Measurements from ENCODE around the gene SLC1A4.

The SLC1A4 gene

DNA sequence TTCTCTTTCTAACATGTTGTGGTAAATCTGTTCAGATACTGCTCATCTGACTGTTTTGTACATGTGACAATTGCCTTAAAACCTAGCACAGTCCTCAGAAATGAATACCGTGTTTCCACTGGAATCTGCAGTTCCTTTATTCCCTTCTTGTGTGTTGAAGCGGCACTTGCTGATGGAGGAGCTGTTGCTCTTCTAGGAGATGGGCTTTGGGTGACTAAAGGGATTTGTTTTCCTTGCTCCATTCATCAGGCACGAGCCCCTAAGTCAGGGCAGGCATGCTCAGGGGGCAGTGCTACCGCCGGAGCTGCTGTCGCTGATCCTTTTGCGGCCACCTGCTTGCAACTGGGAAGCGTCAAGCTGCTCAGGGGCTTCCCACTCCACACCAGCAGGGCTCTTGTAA is 34.5 kb downstream of the SLC1A4 start:
- TF ChIP-seq TAF1 (IDR thresholded peaks at IDR 0.05; ENCODE audit: borderline replicate concordance, insufficient read depth, low read length), result no peak
- no peak for TF ChIP-seq POLR2AphosphoS5 (IDR thresholded peaks at IDR 0.05; ENCODE audit: low read depth, low read length)
- TF ChIP-seq FOXP2 (optimal IDR thresholded peaks at IDR 0.05; ENCODE audit: borderline replicate concordance, extremely low read depth, extremely low read length, insufficient read depth), result no peak
- TF ChIP-seq, protein P1, sequence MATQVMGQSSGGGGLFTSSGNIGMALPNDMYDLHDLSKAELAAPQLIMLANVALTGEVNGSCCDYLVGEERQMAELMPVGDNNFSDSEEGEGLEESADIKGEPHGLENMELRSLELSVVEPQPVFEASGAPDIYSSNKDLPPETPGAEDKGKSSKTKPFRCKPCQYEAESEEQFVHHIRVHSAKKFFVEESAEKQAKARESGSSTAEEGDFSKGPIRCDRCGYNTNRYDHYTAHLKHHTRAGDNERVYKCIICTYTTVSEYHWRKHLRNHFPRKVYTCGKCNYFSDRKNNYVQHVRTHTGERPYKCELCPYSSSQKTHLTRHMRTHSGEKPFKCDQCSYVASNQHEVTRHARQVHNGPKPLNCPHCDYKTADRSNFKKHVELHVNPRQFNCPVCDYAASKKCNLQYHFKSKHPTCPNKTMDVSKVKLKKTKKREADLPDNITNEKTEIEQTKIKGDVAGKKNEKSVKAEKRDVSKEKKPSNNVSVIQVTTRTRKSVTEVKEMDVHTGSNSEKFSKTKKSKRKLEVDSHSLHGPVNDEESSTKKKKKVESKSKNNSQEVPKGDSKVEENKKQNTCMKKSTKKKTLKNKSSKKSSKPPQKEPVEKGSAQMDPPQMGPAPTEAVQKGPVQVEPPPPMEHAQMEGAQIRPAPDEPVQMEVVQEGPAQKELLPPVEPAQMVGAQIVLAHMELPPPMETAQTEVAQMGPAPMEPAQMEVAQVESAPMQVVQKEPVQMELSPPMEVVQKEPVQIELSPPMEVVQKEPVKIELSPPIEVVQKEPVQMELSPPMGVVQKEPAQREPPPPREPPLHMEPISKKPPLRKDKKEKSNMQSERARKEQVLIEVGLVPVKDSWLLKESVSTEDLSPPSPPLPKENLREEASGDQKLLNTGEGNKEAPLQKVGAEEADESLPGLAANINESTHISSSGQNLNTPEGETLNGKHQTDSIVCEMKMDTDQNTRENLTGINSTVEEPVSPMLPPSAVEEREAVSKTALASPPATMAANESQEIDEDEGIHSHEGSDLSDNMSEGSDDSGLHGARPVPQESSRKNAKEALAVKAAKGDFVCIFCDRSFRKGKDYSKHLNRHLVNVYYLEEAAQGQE (IDR thresholded peaks at IDR 0.05; ENCODE audit: insufficient read depth in 1 of 2, low read depth in 2 of 2, low read length in 2 of 2), result no peak
- no peak for TF ChIP-seq SIN3A (IDR thresholded peaks at IDR 0.05; ENCODE audit: borderline replicate concordance, insufficient read depth, low read length)

DNA sequence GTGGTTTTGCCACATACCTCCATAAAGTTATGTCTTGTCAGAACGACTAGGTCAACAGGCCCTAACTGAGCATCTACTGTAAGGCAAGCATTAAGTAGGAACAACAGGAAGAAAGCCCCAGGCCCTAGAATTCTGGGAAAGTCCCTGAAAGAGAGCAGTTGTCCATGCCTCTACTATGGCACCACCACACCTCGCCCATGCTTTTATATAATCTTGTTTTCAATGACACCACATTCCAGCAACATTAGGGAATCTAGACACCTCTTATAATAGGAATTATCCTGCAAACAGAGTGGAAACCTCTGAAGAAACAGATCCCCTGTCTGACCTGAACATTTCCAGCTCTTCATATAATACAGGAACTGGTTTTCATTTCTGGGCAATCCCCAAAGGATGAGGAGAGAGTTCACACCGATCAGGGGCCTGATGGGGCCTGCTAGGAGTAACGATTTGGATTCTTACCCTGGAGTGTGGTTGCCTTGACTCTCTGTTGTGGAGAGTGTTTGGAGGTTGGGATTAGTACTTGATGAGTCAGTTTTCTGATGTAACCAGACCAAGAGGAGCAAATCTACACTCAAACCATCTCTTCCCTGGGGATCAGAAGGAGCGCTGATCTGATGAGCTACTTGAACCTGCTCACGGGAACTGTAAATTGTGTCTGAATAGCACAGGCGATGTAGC is 35.1 kb downstream of the SLC1A4 start:
- no peak for TF ChIP-seq FOXP2 (optimal IDR thresholded peaks at IDR 0.05; ENCODE audit: borderline replicate concordance, extremely low read depth, extremely low read length, insufficient read depth)

DNA sequence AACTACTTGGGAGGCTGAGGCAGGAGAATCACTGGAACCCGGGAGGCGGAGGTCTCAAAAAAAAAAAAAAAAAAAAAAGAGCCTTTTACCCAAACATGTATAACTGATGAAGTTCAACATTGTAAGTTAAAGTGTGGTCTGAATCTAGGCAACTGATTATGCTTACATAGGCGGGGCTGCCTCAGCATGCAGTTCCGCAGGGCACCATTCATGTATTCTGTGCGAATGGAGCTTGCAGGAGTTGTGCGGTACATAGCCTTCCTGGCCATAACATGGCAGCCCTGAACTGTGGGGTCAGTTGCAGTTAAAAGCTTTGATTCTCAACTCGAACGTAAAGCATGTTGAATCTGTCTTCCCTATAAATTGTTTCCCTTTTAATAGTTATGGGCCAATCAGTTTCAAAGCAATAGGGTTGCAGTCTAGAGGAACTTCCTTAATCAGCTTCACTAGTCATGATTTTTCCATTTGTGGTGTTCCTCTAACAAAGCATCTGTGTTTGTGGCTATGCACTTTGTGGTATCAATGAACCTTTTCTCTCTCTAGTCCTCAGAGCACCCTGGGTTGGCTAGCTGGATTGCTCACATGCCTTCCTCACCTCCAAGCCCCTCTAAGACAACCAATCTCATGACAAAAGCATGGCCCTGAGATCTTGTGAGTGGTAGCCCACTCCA is 36.4 kb downstream of the SLC1A4 start:
- TF ChIP-seq POLR2AphosphoS5 (IDR thresholded peaks at IDR 0.05; ENCODE audit: low read depth, low read length) (no peak), TAF1 (IDR thresholded peaks at IDR 0.05; ENCODE audit: borderline replicate concordance, insufficient read depth, low read length) (no peak), SIN3A (IDR thresholded peaks at IDR 0.05; ENCODE audit: borderline replicate concordance, insufficient read depth, low read length) (no peak), FOXP2 (optimal IDR thresholded peaks at IDR 0.05; ENCODE audit: borderline replicate concordance, extremely low read depth, extremely low read length, insufficient read depth) (no peak)
- TF ChIP-seq, protein P1 (IDR thresholded peaks at IDR 0.05; ENCODE audit: insufficient read depth in 1 of 2, low read depth in 2 of 2, low read length in 2 of 2), result no peak

DNA sequence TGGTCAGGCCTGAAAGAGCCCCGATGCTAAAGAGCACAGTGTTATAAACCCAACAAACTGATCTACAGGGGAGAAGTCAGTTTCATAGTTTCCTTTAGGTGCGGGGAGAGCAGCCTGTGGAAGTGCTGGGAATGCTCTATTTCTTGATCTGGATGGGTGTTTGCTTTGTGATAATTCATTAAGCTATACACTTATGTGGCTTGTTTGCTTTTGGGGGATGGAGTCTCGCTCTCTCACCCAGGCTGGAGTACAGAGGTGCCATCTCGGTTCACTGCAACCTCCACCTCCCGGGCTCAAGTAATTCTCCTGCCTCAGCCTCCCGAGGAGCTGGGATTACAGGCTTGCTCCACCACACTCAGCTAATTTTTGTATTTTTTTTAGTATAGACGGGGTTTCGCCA is 37.0 kb downstream of the SLC1A4 start:
- no peak for TF ChIP-seq TAF1 (IDR thresholded peaks at IDR 0.05; ENCODE audit: borderline replicate concordance, insufficient read depth, low read length)
- no peak for TF ChIP-seq POLR2AphosphoS5 (IDR thresholded peaks at IDR 0.05; ENCODE audit: low read depth, low read length)
- no peak for TF ChIP-seq FOXP2 (optimal IDR thresholded peaks at IDR 0.05; ENCODE audit: borderline replicate concordance, extremely low read depth, extremely low read length, insufficient read depth)
- TF ChIP-seq, protein P1 (IDR thresholded peaks at IDR 0.05; ENCODE audit: insufficient read depth in 1 of 2, low read depth in 2 of 2, low read length in 2 of 2), result no peak

DNA sequence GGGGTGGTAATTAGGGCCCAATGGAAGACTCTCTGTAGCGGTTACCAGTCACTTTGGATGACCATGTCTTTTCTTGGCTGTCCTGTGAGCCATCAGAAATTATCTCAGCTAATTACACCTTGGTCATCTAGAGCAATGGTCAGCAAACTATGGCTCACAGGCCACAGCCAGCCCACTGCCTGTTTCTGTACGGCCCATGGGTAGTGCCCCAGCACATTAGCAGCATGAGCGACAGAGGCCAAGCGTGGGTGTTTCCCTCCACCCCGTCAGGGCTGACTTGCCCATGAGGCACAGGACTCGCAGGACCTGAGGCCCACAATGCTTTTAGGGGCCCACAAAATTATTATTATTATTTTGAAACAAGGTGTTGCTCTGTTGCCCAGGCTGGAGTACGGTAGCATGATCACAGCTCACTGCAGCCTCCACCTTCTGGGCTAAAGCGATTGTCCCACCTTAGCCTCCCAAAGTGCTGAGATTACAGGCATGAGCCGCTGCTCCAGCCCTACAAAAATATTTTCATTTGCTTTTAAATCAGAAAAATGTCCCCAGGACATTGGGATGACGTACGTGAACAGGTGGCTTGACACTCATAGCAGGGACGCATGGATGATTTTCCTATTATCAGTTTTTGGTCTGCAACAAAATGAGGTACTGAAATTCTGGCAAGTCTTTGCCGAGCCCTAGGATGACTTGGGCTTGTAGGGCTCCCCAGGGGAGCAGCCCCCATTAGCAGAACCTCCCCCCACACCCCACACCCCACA is 37.7 kb downstream of the SLC1A4 start:
- TF ChIP-seq, protein P1 (IDR thresholded peaks at IDR 0.05; ENCODE audit: insufficient read depth in 1 of 2, low read depth in 2 of 2, low read length in 2 of 2), result no peak
- TF ChIP-seq POLR2AphosphoS5 (IDR thresholded peaks at IDR 0.05; ENCODE audit: low read depth, low read length) (no peak), FOXP2 (optimal IDR thresholded peaks at IDR 0.05; ENCODE audit: borderline replicate concordance, extremely low read depth, extremely low read length, insufficient read depth) (no peak), TAF1 (IDR thresholded peaks at IDR 0.05; ENCODE audit: borderline replicate concordance, insufficient read depth, low read length) (no peak), SIN3A (IDR thresholded peaks at IDR 0.05; ENCODE audit: borderline replicate concordance, insufficient read depth, low read length) (no peak)
